ENCODE data around the gene ARHGAP26.
"Not testable (repeated sequence)": the region's sequence is repeated elsewhere in the genome, so short reads cannot be mapped to it uniquely, and the experiment has no call there.

Gene ARHGAP26

DNA sequence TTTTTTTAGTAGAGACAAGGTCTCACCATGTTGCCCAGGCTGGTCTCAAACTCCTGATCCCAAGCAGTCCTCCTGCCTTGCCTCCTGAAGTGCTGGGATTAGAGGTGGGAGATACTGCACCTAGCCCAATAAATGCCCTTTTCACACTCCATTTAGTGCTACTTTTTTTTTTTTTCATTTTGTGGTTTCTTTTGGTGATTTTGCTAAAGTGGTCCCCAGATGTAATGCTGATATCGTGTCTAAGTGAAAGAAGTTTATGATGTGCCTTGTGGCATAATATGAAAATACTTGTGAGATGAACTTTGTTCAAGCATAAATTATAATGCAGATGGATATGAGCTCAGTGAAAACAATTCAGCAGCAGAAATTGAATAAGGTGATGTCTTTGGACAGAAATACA is 227.4 kb downstream of the ARHGAP26 start:
- Histone ChIP-seq H3K4me1 (ENCODE audit: insufficient read depth, low read length) (peaks cover 16% of the 10 kb centered on the region), H3K9me3 (ENCODE audit: control insufficient read depth, insufficient read depth, low read length) (no peaks in the 10 kb centered on the region), H3K36me3 (ENCODE audit: insufficient read depth, low read length) (no peaks in the 10 kb centered on the region), H3K9ac (ENCODE audit: low read depth, low read length) (no peak overlapping the region)

DNA sequence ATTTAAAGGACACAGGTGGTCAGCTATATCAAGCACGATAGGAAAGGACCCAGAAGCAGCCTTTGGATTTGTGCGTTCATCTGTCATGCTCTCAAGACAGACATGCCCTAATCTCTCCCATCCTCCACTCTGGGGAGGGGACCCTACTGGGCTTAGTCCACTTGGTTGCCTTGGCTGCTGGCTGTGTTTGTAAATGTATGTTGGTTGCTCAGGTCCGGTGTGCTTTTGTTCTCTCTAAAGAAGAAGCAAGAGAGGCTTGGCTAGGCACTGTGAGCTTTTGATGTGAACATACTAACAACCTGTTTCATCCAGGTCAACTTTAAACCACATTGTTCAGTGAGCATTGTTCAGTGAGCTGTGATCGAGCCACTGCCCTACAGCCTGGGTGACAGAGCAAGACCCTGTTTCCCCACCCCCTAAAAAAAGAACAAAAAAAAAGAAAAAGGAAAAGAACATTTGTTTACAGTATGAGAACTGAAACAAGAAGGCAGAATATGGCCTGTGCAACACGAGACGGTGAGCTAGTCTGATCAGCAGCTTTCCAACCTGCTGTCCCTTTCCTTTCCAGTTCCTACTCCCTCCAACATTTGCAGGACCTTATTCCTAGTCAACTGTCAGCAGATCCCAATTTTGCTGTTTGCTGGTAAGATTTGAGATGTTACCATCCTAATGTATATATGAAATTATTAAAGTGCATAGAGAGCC is 228.3 kb downstream of the ARHGAP26 start:
- H3K9me3 ChIP-seq (ENCODE audit: control insufficient read depth, insufficient read depth, low read length) = no peaks in the 10 kb centered on the region
- peaks cover 25% of the 10 kb centered on the region for H3K4me1 ChIP-seq (ENCODE audit: insufficient read depth, low read length)
- no peaks in the 10 kb centered on the region for H3K36me3 ChIP-seq (ENCODE audit: insufficient read depth, low read length)
- H3K9ac ChIP-seq (ENCODE audit: low read depth, low read length) = no peak overlapping the region

GRCh38 chr5:143000551-143000950 is 230.4 kb downstream of the ARHGAP26 start:
- H3K9ac ChIP-seq (ENCODE audit: low read depth, low read length); H3K9me3 ChIP-seq (ENCODE audit: control insufficient read depth, insufficient read depth, low read length); H3K36me3 ChIP-seq (ENCODE audit: insufficient read depth, low read length): not testable (repeated sequence)
- peaks cover 25% of the 10 kb centered on the region for H3K4me1 ChIP-seq (ENCODE audit: insufficient read depth, low read length)

- H3K4me1 ChIP-seq (ENCODE audit: insufficient read depth, low read length) = peaks cover 25% of the 10 kb centered on the region
- no peaks in the 10 kb centered on the region for H3K9me3 ChIP-seq (ENCODE audit: control insufficient read depth, insufficient read depth, low read length)
- H3K9ac ChIP-seq (ENCODE audit: low read depth, low read length) = no peak overlapping the region
- no peaks in the 10 kb centered on the region for H3K36me3 ChIP-seq (ENCODE audit: insufficient read depth, low read length)
Measured at GRCh38 chr5:143001764-143002351, 231.7 kb downstream of the ARHGAP26 start.

GRCh38 chr5:143002459-143003327 is 232.5 kb downstream of the ARHGAP26 start:
- peaks cover 25% of the 10 kb centered on the region for H3K4me1 ChIP-seq (ENCODE audit: insufficient read depth, low read length)
- H3K36me3 ChIP-seq (ENCODE audit: insufficient read depth, low read length) = no peaks in the 10 kb centered on the region
- H3K9me3 ChIP-seq (ENCODE audit: control insufficient read depth, insufficient read depth, low read length) = no peaks in the 10 kb centered on the region
- H3K9ac ChIP-seq (ENCODE audit: low read depth, low read length) = no peak overlapping the region

GRCh38 chr5:143003328-143003636 is 233.1 kb downstream of the ARHGAP26 start:
- Histone ChIP-seq H3K4me1 (ENCODE audit: insufficient read depth, low read length) (peaks cover 23% of the 10 kb centered on the region), H3K9ac (ENCODE audit: low read depth, low read length) (no peak overlapping the region), H3K36me3 (ENCODE audit: insufficient read depth, low read length) (no peaks in the 10 kb centered on the region), H3K9me3 (ENCODE audit: control insufficient read depth, insufficient read depth, low read length) (no peaks in the 10 kb centered on the region)

DNA sequence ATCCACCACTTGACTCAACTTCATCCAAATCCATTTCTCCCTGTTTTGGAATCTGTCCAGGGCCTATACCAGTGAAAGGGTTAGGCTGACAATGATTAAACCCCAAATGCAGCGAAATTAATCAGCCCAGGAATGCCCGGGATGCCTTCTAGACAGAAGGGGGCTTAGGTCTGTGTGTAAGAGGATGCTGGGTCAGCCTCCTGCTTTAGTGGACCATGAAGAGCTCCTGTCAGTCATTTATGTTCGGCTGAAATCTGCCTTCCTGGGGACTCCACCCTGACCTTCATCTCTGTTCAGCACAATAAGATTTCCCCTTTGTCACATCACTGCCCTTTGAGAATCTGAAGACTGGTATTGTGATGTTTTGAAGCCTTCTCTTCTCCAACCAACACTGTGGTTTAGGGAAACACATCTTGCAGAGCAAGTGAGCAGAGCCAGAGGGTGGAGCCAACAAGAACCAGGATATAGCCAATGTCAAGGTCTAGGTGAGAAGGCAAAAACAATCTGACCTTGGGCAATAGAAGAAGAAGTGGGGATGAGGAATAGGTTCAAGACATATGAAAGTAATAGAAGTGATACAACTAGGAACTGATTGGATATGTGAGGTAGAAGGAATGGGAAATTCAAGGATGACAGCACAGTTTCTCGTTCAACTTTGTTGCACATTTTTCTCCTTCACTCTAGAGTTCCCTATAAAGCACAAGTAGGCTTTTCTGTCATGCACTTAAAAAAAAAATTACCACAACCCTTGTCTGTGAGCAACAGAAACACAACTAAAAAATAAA is 234.4 kb downstream of the ARHGAP26 start:
- Histone ChIP-seq H3K4me1 (ENCODE audit: insufficient read depth, low read length) (peaks cover 19% of the 10 kb centered on the region), H3K9me3 (ENCODE audit: control insufficient read depth, insufficient read depth, low read length) (no peaks in the 10 kb centered on the region), H3K36me3 (ENCODE audit: insufficient read depth, low read length) (no peaks in the 10 kb centered on the region), H3K9ac (ENCODE audit: low read depth, low read length) (no peak overlapping the region)

GRCh38 chr5:143006501-143006900 is 236.3 kb downstream of the ARHGAP26 start:
- Histone ChIP-seq H3K4me1 (ENCODE audit: insufficient read depth, low read length) (peaks cover 21% of the 10 kb centered on the region), H3K9me3 (ENCODE audit: control insufficient read depth, insufficient read depth, low read length) (no peaks in the 10 kb centered on the region), H3K9ac (ENCODE audit: low read depth, low read length) (no peak overlapping the region), H3K36me3 (ENCODE audit: insufficient read depth, low read length) (no peaks in the 10 kb centered on the region)

- H3K4me1 ChIP-seq (ENCODE audit: insufficient read depth, low read length) = peaks cover 8% of the 10 kb centered on the region; the same call in 1 of the 2 replicates
- H3K9me3 ChIP-seq (ENCODE audit: control insufficient read depth, insufficient read depth, low read length) = no peaks in the 10 kb centered on the region
- no peaks in the 10 kb centered on the region for H3K36me3 ChIP-seq (ENCODE audit: insufficient read depth, low read length)
- no peak overlapping the region for H3K9ac ChIP-seq (ENCODE audit: low read depth, low read length)
Measured at GRCh38 chr5:143008032-143008431, 237.9 kb downstream of the ARHGAP26 start.

DNA sequence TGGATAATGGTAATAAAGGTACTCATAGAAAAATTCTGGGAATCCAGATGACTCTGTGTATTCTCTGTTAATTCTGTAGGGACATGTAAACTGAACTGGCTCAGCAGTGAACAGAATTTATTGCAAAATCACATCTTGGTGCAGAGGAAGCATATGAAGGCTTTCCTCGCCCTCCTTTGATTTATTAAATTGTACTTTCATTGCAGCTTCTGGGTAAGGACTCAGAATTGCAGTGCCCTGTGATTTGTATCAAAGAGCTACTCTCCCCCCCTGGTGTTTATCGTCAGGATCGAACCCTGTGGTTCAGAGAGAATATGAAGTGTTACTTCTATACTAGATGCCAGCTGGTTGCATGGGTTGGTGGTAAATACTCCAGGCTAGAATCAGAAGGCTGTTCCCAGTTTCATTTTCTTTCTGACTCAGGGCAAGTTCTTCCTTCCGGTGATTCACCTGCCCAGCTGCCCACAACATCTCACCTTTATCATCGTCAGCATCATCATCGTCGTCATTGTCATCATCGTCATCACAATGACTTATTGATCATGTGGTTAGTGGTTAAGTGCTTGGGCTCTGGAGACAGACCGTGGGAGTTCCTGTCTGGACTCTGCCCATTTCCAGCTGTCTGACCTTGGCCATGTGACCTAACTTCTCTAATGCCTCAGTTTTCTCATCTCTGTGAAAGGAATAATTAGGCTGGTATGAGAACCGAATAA is 238.8 kb downstream of the ARHGAP26 start:
- Histone ChIP-seq H3K9ac (ENCODE audit: low read depth, low read length) (no peak overlapping the region), H3K36me3 (ENCODE audit: insufficient read depth, low read length) (no peaks in the 10 kb centered on the region), H3K4me1 (ENCODE audit: insufficient read depth, low read length) (0 out of 2 replicates have a peak, but pooled peaks cover 3% of the 10 kb centered on the region), H3K9me3 (ENCODE audit: control insufficient read depth, insufficient read depth, low read length) (no peaks in the 10 kb centered on the region)

DNA sequence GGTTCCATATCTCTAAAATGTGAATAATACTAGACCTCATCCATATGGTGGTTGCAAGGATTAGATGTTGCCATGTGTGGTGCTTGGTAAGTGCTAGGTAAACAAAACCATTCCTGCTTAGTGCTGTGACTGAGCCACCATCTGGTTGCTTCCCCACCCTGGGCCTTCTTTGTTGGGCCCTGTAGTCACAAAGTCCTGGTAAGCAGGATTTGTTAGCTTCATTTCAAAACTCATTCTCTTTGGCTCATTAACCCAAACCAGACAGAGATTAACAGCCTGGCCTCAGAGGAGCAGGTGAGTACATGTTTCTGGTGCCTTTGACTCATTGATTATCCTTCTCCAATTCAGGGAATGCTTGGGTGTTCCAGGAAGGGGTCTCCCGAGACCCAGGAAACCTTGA is 240.2 kb downstream of the ARHGAP26 start:
- Histone ChIP-seq H3K4me1 (ENCODE audit: insufficient read depth, low read length) (peaks cover 13% of the 10 kb centered on the region), H3K9me3 (ENCODE audit: control insufficient read depth, insufficient read depth, low read length) (no peaks in the 10 kb centered on the region), H3K9ac (ENCODE audit: low read depth, low read length) (no peak overlapping the region), H3K36me3 (ENCODE audit: insufficient read depth, low read length) (no peaks in the 10 kb centered on the region)

- Histone ChIP-seq H3K4me1 (ENCODE audit: insufficient read depth, low read length) (peaks cover 14% of the 10 kb centered on the region), H3K9me3 (ENCODE audit: control insufficient read depth, insufficient read depth, low read length) (no peaks in the 10 kb centered on the region), H3K36me3 (ENCODE audit: insufficient read depth, low read length) (no peaks in the 10 kb centered on the region), H3K9ac (ENCODE audit: low read depth, low read length) (no peak overlapping the region)
Measured at GRCh38 chr5:143011585-143011984, 241.4 kb downstream of the ARHGAP26 start.

DNA sequence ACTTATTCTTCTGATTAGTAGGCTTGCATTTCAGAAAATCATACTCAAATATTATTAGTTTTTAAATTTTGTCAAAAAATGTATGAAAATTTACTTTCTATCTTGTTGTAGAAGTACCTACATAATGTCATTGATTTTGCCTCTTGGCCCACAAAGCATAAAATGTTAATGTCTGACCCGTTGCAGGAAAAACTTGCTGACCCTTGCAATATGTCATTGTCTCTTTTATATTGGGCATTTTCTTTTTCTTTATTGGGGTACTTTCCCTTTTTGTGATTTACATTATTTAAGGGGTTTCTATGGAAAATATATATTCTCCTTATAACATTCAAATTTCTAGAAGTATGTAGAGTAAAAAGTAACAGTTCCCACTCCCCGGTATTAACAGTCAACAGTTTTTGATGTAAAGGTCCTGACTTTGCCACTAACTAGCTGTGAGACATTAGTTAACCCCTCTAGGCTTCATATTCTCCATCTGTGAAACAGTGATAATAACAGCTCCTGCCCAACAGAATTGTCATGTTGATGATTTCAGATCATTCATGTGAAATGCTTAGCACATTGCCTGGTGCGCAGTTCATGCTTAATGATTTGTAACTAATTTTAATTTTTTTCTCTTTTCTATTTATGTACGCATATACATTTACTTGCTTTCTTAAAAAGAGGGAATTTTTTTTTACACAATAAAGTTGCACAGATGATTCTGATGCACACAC is 243.2 kb downstream of the ARHGAP26 start:
- Histone ChIP-seq H3K36me3 (ENCODE audit: insufficient read depth, low read length) (no peaks in the 10 kb centered on the region), H3K9ac (ENCODE audit: low read depth, low read length) (no peak overlapping the region), H3K9me3 (ENCODE audit: control insufficient read depth, insufficient read depth, low read length) (no peaks in the 10 kb centered on the region), H3K4me1 (ENCODE audit: insufficient read depth, low read length) (peaks cover 14% of the 10 kb centered on the region)
